K562 (cell line): Measurements from ENCODE around the gene SYT17. TPM values are rescaled to one million over a fixed set of nuclear protein-coding genes. Genes with fewer than 3 reads are reported as not detected.

Experiments used
- BCOR ChIP-seq: fragments of 450-650 bp; IDR thresholded peaks from 2 replicates; pipeline ENCODE4 v1.6.1; 2016
- BRD9 ChIP-seq: fragments of 450-650 bp; IDR thresholded peaks from 2 replicates; pipeline ENCODE4 v1.6.1; 2018; ENCODE audit warnings: low read depth; ENCODE audit not compliant: partially characterized antibody
- CBX1 ChIP-seq: sonication (generic); IDR thresholded peaks from 2 replicates; pipeline ENCODE4 v1.6.1; 2016; ENCODE audit warnings: antibody characterized with exemption, low read depth, mild to moderate bottlenecking
- ELF2 ChIP-seq: fragments of 250-450 bp; sonication (Bioruptor Pico); IDR thresholded peaks from 2 replicates; pipeline ENCODE4 v1.5.0; 2021; ENCODE audit warnings: mild to moderate bottlenecking
- EP400 ChIP-seq: fragments of 450-650 bp; IDR thresholded peaks from 2 replicates; pipeline ENCODE4 v1.6.1; 2017; ENCODE audit warnings: antibody characterized with exemption, mild to moderate bottlenecking, moderate library complexity
- ESRRB ChIP-seq: fragments of 250-450 bp; sonication (Bioruptor Pico); IDR thresholded peaks from 2 replicates; pipeline ENCODE4 v1.5.0; 2020; ENCODE audit warnings: mild to moderate bottlenecking, moderate library complexity, borderline replicate concordance
- ETV1 ChIP-seq: fragments of 450-650 bp; conservative IDR thresholded peaks from 2 replicates; pipeline ENCODE4 v1.6.1; 2016; ENCODE audit warnings: missing genetic modification characterization, control low read depth, low read depth, missing compliant biosample characterization
- HDAC2 ChIP-seq: fragments of 450-650 bp; IDR thresholded peaks from 2 replicates; pipeline ENCODE4 v1.6.1; 2016; ENCODE audit warnings: mild to moderate bottlenecking
- KDM1A ChIP-seq, 2 experiments: fragments of 450-650 bp; IDR thresholded peaks; 2 replicates each; pipeline ENCODE4 v1.6.1; 2016; ENCODE audit warnings: mild to moderate bottlenecking in 2 of 2
- KLF16 ChIP-seq: IDR thresholded peaks from 2 replicates; pipeline ENCODE4 v1.6.1; 2016; ENCODE audit warnings: antibody characterized with exemption
- MYC ChIP-seq, 2 experiments: fragments of 250-450 bp in 1 of 2; sonication (Bioruptor Pico) in 1 of 2; IDR thresholded peaks; 2 replicates each; pipeline versions ENCODE4 v1.5.1 to v1.6.1; 2012 to 2021; ENCODE audit warnings: low read depth in 2 of 2, borderline replicate concordance in 1 of 2, improper control_type of control experiment in 1 of 2, low read length in 1 of 2, mild to moderate bottlenecking in 1 of 2, moderate library complexity in 1 of 2
- PTTG1 ChIP-seq: fragments of 450-650 bp; IDR thresholded peaks from 2 replicates; pipeline ENCODE4 v1.6.1; 2016; ENCODE audit warnings: low read depth, mild to moderate bottlenecking, missing genetic modification characterization, missing compliant biosample characterization
- RBM25 ChIP-seq: fragments of 200-400 bp; formaldehyde crosslinking; IDR thresholded peaks from 2 replicates; pipeline ENCODE4 v1.6.1; 2018; ENCODE audit warnings: low read length, low read depth, moderate library complexity; ENCODE audit not compliant: severe bottlenecking
- RCOR1 ChIP-seq, 2 experiments: IDR thresholded peaks; 2 replicates each; pipeline ENCODE4 v1.6.1; 2012; ENCODE audit warnings: low read depth in 2 of 2, low read length in 2 of 2, borderline replicate concordance in 1 of 2, improper control_type of control experiment in 1 of 2
- SMARCA5 ChIP-seq: fragments of 450-650 bp; IDR thresholded peaks from 2 replicates; pipeline ENCODE4 v1.6.1; 2016
- TRIM28 ChIP-seq: fragments of 450-650 bp; IDR thresholded peaks from 2 replicates; pipeline ENCODE4 v1.6.1; 2017
- ZNF311 ChIP-seq: fragments of 250-450 bp; sonication (Bioruptor Pico); IDR thresholded peaks from 2 replicates; pipeline ENCODE4 v1.4.0; 2020; ENCODE audit warnings: mild to moderate bottlenecking, moderate library complexity
- ZNF764 ChIP-seq: fragments of 250-450 bp; sonication (Bioruptor Pico); IDR thresholded peaks from 2 replicates; pipeline ENCODE4 v1.4.0; 2020; ENCODE audit warnings: low read depth, mild to moderate bottlenecking, moderate library complexity
- polyA plus RNA-seq, 8 experiments: library from polyadenylated mRNA; depleted of rRNA in 4 of 8; stranded (reverse) in 5 of 8; unstranded in 3 of 8; fragments of >200 nt; fragmentation: Nextera tagmentation in 2 of 8; fragmentation: Illumina TruSeq in 1 of 8; extraction: Ambion mirVana in 2 of 8; extraction: Trizol in 1 of 8; gene quantifications; 2 replicates each; pipeline versions ENCODE4 v1.2.1 to v1.2.3, GENCODE V29; 2011 to 2014; ENCODE audit warnings: inconsistent platforms in 1 of 8, missing spikeins in 1 of 8
- total RNA-seq, 7 experiments: library from RNA; depleted of rRNA in 6 of 7; stranded (reverse); fragments of >200 nt in 6 of 7; fragmentation: Illumina TruSeq in 2 of 7; extraction: Trizol in 2 of 7; gene quantifications; 2 replicates each; pipeline versions ENCODE4 v1.2.1 to v1.2.3, GENCODE V29; 2011 to 2021; ENCODE audit warnings: low replicate concordance in 1 of 7
- TF ChIP-seq, protein P1 (sequence below): fragments of 450-650 bp; formaldehyde crosslinking; IDR thresholded peaks from 2 replicates; pipeline ENCODE4 v1.4.0; 2022; ENCODE audit warnings: missing genetic modification characterization
- TF ChIP-seq, protein P2 (sequence below): fragments of 450-650 bp; IDR thresholded peaks from 2 replicates; pipeline ENCODE4 v1.7.1; 2018; ENCODE audit warnings: mild to moderate bottlenecking, low read depth; ENCODE audit not compliant: partially characterized antibody
- TF ChIP-seq, protein P3 (sequence below): sonication (generic); formaldehyde crosslinking; IDR thresholded peaks from 2 replicates; pipeline ENCODE4 v1.5.0; 2020; ENCODE audit warnings: missing genetic modification reagents

Gene SYT17
- total and polyA plus RNA-seq, 9 of the 15 experiments (the other 6 are each of a cell fraction or from before 2014, with no cell fraction given), result not detected

- TF ChIP-seq BRD9, result peak; percentile 77
- TF ChIP-seq BCOR, result peak; percentile 89
- TF ChIP-seq ETV1 (tag), result peak; percentile 28; the same call in 1 of the 2 replicates
- TF ChIP-seq, protein P1, sequence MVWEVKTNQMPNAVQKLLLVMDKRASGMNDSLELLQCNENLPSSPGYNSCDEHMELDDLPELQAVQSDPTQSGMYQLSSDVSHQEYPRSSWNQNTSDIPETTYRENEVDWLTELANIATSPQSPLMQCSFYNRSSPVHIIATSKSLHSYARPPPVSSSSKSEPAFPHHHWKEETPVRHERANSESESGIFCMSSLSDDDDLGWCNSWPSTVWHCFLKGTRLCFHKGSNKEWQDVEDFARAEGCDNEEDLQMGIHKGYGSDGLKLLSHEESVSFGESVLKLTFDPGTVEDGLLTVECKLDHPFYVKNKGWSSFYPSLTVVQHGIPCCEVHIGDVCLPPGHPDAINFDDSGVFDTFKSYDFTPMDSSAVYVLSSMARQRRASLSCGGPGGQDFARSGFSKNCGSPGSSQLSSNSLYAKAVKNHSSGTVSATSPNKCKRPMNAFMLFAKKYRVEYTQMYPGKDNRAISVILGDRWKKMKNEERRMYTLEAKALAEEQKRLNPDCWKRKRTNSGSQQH (CRISPR knock-in tag), result no peak
- no peak for TF ChIP-seq ZNF764 (CRISPR knock-in tag)
- TF ChIP-seq ELF2 (CRISPR knock-in tag), result no peak
- TF ChIP-seq HDAC2, result peak; percentile 50; the same call in 1 of the 2 replicates
- no peak for TF ChIP-seq KLF16
- TF ChIP-seq EP400, result no peak
- TF ChIP-seq SMARCA5, result peak; percentile 42; the same call in 1 of the 2 replicates
- TF ChIP-seq, protein P2, sequence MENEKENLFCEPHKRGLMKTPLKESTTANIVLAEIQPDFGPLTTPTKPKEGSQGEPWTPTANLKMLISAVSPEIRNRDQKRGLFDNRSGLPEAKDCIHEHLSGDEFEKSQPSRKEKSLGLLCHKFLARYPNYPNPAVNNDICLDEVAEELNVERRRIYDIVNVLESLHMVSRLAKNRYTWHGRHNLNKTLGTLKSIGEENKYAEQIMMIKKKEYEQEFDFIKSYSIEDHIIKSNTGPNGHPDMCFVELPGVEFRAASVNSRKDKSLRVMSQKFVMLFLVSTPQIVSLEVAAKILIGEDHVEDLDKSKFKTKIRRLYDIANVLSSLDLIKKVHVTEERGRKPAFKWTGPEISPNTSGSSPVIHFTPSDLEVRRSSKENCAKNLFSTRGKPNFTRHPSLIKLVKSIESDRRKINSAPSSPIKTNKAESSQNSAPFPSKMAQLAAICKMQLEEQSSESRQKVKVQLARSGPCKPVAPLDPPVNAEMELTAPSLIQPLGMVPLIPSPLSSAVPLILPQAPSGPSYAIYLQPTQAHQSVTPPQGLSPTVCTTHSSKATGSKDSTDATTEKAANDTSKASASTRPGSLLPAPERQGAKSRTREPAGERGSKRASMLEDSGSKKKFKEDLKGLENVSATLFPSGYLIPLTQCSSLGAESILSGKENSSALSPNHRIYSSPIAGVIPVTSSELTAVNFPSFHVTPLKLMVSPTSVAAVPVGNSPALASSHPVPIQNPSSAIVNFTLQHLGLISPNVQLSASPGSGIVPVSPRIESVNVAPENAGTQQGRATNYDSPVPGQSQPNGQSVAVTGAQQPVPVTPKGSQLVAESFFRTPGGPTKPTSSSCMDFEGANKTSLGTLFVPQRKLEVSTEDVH, result no peak
- no peak for TF ChIP-seq PTTG1 (tag)
- 0 out of 4 replicates have a peak, but pooled peaks of 1 of the 2 experiments have one; percentile 35 for TF ChIP-seq RCOR1 (IDR thresholded peaks at IDR 0.05; ENCODE audit: borderline replicate concordance in 1 of 2, low read depth in 2 of 2, low read length in 2 of 2)
- TF ChIP-seq ESRRB (CRISPR knock-in tag), result no peak
- TF ChIP-seq KDM1A (IDR thresholded peaks at IDR 0.05), result peak; percentile 31 to 66; a peak in 2 of 4 replicates
- TF ChIP-seq, protein P3, sequence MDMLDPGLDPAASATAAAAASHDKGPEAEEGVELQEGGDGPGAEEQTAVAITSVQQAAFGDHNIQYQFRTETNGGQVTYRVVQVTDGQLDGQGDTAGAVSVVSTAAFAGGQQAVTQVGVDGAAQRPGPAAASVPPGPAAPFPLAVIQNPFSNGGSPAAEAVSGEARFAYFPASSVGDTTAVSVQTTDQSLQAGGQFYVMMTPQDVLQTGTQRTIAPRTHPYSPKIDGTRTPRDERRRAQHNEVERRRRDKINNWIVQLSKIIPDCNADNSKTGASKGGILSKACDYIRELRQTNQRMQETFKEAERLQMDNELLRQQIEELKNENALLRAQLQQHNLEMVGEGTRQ (CRISPR knock-in tag), result 0 out of 2 replicates have a peak, but pooled peaks have one; percentile 12
- no peak for TF ChIP-seq ZNF311 (CRISPR knock-in tag)
- peak; percentile 96 for TF ChIP-seq RBM25
- no peak for TF ChIP-seq MYC (IDR thresholded peaks at IDR 0.05; ENCODE audit: low read depth, low read length)
- TF ChIP-seq MYC (CRISPR knock-in tag; IDR thresholded peaks at IDR 0.05; ENCODE audit: borderline replicate concordance, low read depth), result no peak
- TF ChIP-seq CBX1, result 0 out of 2 replicates have a peak, but pooled peaks have one; percentile 38
- TF ChIP-seq TRIM28, result no peak
These were observed 35.8 kb upstream of the SYT17 start (continued) for GRCh38 chr16:19132255-19132654.
